Right cardiac atrium (tissue), 5 donors: ENCODE results near the gene RGS5. TPM values are rescaled to one million over a fixed set of nuclear protein-coding genes. Genes with fewer than 3 reads are reported as not detected.

ENCODE experiments used
- polyA plus RNA-seq: library from polyadenylated mRNA; stranded (reverse); fragments of 200-250 nt; gene quantifications from one replicate; pipeline ENCODE4 v1.2.3, GENCODE V29; 2013
- total RNA-seq, 4 donors: library from RNA; stranded (reverse); fragmentation: NEBNext Ultra II Directional; extraction: Animal tissue kit (Norgen Biotek cat#: 25700); gene quantifications; one replicate each; pipeline ENCODE4 v1.2.1, GENCODE V29; 2021
- donor health status: healthy with polysubstance abuse.
- donor health status: DM: no; HTN: yes; CAD: no.
- donor health status: DM: no; HTN: no; CAD: no.
- donor health status: DM: no; HTN: yes; CAD: no; lungs with severe emphysema.
- donor health status: DM: yes; HTN: yes; CAD: no.

The RGS5 gene
- total and polyA plus RNA-seq, 5 donors: 60.4 to 188 (median 90.8) TPM

Other genes starting within 250 kb of the RGS5 start
- 1 to 10 TPM; 1.6 to 4.5 (median 1.8) TPM for gene RGS4, start 133.6 kb downstream of the RGS5 start, total RNA-seq
- 1.5 TPM for gene RGS4, start 133.6 kb downstream of the RGS5 start, polyA plus RNA-seq
- gene NUF2, start 119.0 kb upstream of the RGS5 start, total RNA-seq: under 1 TPM in 3 of 4 donors, not detected in 1; 0.57 to 0.74 (median 0.71) TPM
- gene NUF2, start 119.0 kb upstream of the RGS5 start, polyA plus RNA-seq: 0.23 TPM